Measurements from ENCODE around the gene ACOT9. TPM values are rescaled to one million over a fixed set of nuclear protein-coding genes. Genes with fewer than 3 reads are reported as not detected.
"Not testable (repeated sequence)": the region's sequence is repeated elsewhere in the genome, so short reads cannot be mapped to it uniquely, and the experiment has no call there.

The ACOT9 gene
- total and polyA plus RNA-seq, 2 experiments from 2014 or later = 35.9 to 38.5 TPM

GRCh38 chrX:23660766-23661132, 82.3 kb downstream of the ACOT9 start:
- peaks cover 18% of the 10 kb centered on the region for H3K4me1 ChIP-seq (ENCODE audit: insufficient read depth)
- WGBS (ENCODE audit: low lambda C conversion rate, missing lambda C conversion rate) = 88% methylated on average over 2 of the region's 2 CpGs
- H3K27me3 ChIP-seq = no peaks in the 10 kb centered on the region
- no peaks in the 10 kb centered on the region for H3K79me2 ChIP-seq
- TF ChIP-seq EZH2phosphoT487 (IDR thresholded peaks at IDR 0.05; ENCODE audit: low read depth, severe bottlenecking, unreplicated experiment) (no peak), EZH2 (IDR thresholded peaks at IDR 0.05; ENCODE audit: borderline replicate concordance) (no peak)
- TF ChIP-seq, protein P1, sequence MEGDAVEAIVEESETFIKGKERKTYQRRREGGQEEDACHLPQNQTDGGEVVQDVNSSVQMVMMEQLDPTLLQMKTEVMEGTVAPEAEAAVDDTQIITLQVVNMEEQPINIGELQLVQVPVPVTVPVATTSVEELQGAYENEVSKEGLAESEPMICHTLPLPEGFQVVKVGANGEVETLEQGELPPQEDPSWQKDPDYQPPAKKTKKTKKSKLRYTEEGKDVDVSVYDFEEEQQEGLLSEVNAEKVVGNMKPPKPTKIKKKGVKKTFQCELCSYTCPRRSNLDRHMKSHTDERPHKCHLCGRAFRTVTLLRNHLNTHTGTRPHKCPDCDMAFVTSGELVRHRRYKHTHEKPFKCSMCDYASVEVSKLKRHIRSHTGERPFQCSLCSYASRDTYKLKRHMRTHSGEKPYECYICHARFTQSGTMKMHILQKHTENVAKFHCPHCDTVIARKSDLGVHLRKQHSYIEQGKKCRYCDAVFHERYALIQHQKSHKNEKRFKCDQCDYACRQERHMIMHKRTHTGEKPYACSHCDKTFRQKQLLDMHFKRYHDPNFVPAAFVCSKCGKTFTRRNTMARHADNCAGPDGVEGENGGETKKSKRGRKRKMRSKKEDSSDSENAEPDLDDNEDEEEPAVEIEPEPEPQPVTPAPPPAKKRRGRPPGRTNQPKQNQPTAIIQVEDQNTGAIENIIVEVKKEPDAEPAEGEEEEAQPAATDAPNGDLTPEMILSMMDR (IDR thresholded peaks at IDR 0.05; ENCODE audit: poor library complexity) = no peak
- peak overlapping the region; percentile 59 for H3K27ac ChIP-seq
- no peak overlapping the region for H3K4me3 ChIP-seq
- H3K9me2 ChIP-seq (replicated peaks; ENCODE audit: insufficient read depth) = no peaks in the 10 kb centered on the region
- no peaks in the 10 kb centered on the region for H3K36me3 ChIP-seq (replicated peaks; ENCODE audit: insufficient read depth, low read depth)
- H4K20me1 ChIP-seq (ENCODE audit: insufficient read depth, poor library complexity, severe bottlenecking) = no peaks in the 10 kb centered on the region
- no peak overlapping the region for H2AFZ ChIP-seq
- H3K9me3 ChIP-seq (ENCODE audit: low read depth) = no peaks in the 10 kb centered on the region
- no peak overlapping the region for H3K4me2 ChIP-seq
- no peak for DNase-seq (ENCODE audit: low spot score)

DNA sequence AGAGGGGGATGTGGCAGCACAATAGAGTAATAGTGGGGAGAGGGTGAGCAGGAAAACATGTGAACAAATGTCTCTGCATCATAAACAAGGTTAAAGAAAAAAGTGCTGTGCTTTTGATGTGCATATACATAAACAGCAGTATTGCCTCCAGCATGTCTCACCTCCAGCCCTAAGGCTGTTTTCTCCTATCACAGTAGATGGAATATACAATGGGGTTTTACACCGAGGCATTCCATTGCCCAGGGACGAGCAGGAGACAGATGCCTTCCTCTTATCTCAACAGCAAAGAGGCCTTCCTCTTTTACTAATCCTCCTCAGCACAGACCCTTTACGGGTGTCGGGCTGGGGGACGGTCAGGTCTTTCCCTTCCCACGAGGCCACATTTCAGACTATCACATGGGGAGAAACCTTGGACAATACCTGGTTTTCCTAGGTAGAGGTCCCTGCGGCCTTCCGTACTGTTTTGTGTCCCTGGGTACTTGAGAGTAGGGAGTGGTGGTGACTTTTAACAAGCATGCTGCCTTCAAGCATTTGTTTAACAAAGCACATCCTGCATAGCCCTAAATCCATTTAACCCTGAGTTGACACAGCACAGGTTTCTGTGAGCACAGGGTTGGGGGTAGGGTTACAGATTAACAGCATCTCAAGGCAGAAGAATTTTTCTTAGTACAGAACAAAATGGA, 82.9 kb downstream of the ACOT9 start:
- H3K79me2 ChIP-seq; H4K20me1 ChIP-seq (ENCODE audit: insufficient read depth, poor library complexity, severe bottlenecking); H3K27me3 ChIP-seq; H3K4me2 ChIP-seq; DNase-seq (ENCODE audit: low spot score); H3K36me3 ChIP-seq (replicated peaks; ENCODE audit: insufficient read depth, low read depth); H3K9me2 ChIP-seq (replicated peaks; ENCODE audit: insufficient read depth); H3K4me3 ChIP-seq; H3K9me3 ChIP-seq (ENCODE audit: low read depth): not testable (repeated sequence)
- Histone ChIP-seq H2AFZ (peak overlapping the region; percentile 6), H3K27ac (peak overlapping the region; percentile 59), H3K4me1 (ENCODE audit: insufficient read depth) (peaks cover 22% of the 10 kb centered on the region)
- WGBS (ENCODE audit: low lambda C conversion rate, missing lambda C conversion rate) = 14% methylated on average over 8 of the region's 8 CpGs

- Histone ChIP-seq H3K27ac (peak overlapping the region; percentile 59), H3K36me3 (replicated peaks; ENCODE audit: insufficient read depth, low read depth) (no peaks in the 10 kb centered on the region), H3K4me3 (no peak overlapping the region), H4K20me1 (ENCODE audit: insufficient read depth, poor library complexity, severe bottlenecking) (no peaks in the 10 kb centered on the region), H2AFZ (no peak overlapping the region), H3K79me2 (no peaks in the 10 kb centered on the region), H3K4me2 (no peak overlapping the region), H3K27me3 (no peaks in the 10 kb centered on the region), H3K4me1 (ENCODE audit: insufficient read depth) (peaks cover 22% of the 10 kb centered on the region), H3K9me2 (replicated peaks; ENCODE audit: insufficient read depth) (no peaks in the 10 kb centered on the region), H3K9me3 (ENCODE audit: low read depth) (no peaks in the 10 kb centered on the region)
- no peak for DNase-seq (ENCODE audit: low spot score)
- TF ChIP-seq, protein P1 (IDR thresholded peaks at IDR 0.05; ENCODE audit: poor library complexity) = no peak
- TF ChIP-seq EZH2 (IDR thresholded peaks at IDR 0.05; ENCODE audit: borderline replicate concordance) = no peak
- no peak for TF ChIP-seq EZH2phosphoT487 (IDR thresholded peaks at IDR 0.05; ENCODE audit: low read depth, severe bottlenecking, unreplicated experiment)
- 72% methylated on average over 4 of the region's 4 CpGs for WGBS (ENCODE audit: low lambda C conversion rate, missing lambda C conversion rate)
Observed at GRCh38 chrX:23659339-23659738, 83.7 kb downstream of the ACOT9 start.

DNA sequence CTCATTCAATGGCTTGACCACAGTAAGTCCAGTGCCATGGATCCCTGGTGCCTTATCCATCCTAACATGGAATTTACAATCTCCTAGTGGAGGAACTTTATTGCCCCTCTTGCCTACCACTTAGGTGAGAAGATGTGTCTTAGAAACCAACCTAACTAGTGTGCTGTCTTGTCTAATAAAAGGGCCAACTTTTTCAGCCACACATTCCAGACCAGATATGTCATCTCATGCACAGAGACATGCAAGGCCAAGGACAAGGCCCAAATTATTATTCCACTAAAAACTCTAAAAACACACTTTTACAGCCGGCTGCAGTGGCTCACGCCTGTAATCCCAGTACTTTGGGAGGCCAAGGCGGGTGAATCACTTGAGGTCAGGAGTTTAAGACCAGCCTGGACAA, 86.4 kb downstream of the ACOT9 start:
- Histone ChIP-seq H4K20me1 (ENCODE audit: insufficient read depth, poor library complexity, severe bottlenecking) (no peaks in the 10 kb centered on the region), H3K27me3 (no peaks in the 10 kb centered on the region), H3K4me3 (no peak overlapping the region), H3K4me1 (ENCODE audit: insufficient read depth) (peaks cover 22% of the 10 kb centered on the region), H3K4me2 (no peak overlapping the region), H3K9me3 (ENCODE audit: low read depth) (no peaks in the 10 kb centered on the region), H3K36me3 (replicated peaks; ENCODE audit: insufficient read depth, low read depth) (no peaks in the 10 kb centered on the region), H3K27ac (peak overlapping the region; percentile 72), H2AFZ (no peak overlapping the region), H3K9me2 (replicated peaks; ENCODE audit: insufficient read depth) (no peaks in the 10 kb centered on the region), H3K79me2 (no peaks in the 10 kb centered on the region)
- 63% methylated on average over 3 of the region's 3 CpGs for WGBS (ENCODE audit: low lambda C conversion rate, missing lambda C conversion rate)
- TF ChIP-seq EZH2 (IDR thresholded peaks at IDR 0.05; ENCODE audit: borderline replicate concordance) (no peak), EZH2phosphoT487 (IDR thresholded peaks at IDR 0.05; ENCODE audit: low read depth, severe bottlenecking, unreplicated experiment) (no peak)
- TF ChIP-seq, protein P1 (IDR thresholded peaks at IDR 0.05; ENCODE audit: poor library complexity) = no peak
- DNase-seq (ENCODE audit: low spot score) = no peak
